Activated B cell treated with CpG ODN at 0.5 μM for 24 hours (primary cell): Measurements from ENCODE around the gene PJA2. TPM values are rescaled to one million over a fixed set of nuclear protein-coding genes. Genes with fewer than 3 reads are reported as not detected.

Experiments used
- ATAC-seq: fragments of 200-7000 bp; cut with Tn5 transposase; one replicate; pipeline ENCODE4 v1.10.0; 2021; ENCODE audit warnings: low read depth, mild to moderate bottlenecking, moderate library complexity
- CTCF ChIA-PET: fragments of 350-600 bp; sonication (Branson Sonifier 250); formaldehyde crosslinking; loops from one replicate; lab custom pipeline; 2021; ENCODE audit warnings: antibody characterized with exemption; lab: Charles Lee
- POLR2A ChIA-PET: fragments of 350-600 bp; sonication (Branson Sonifier 250); formaldehyde crosslinking; loops from one replicate; lab custom pipeline; 2021; ENCODE audit warnings: antibody characterized with exemption; lab: Charles Lee
- DNase-seq: peaks from one replicate; pipeline ENCODE4 v3.0.0; 2022
- H3K27ac Mint-ChIP-seq: one replicate; pipeline ENCODE4 v1.8.0; 2020; ENCODE audit warnings: mixed read lengths
- H3K27me3 Mint-ChIP-seq: one replicate; pipeline ENCODE4 v1.8.0; 2021; ENCODE audit warnings: mixed read lengths
- H3K36me3 Mint-ChIP-seq: one replicate; pipeline ENCODE4 v1.8.0; 2021; ENCODE audit warnings: low read depth, mixed read lengths
- H3K4me1 Mint-ChIP-seq: one replicate; pipeline ENCODE4 v1.8.0; 2021; ENCODE audit warnings: mixed read lengths
- H3K4me3 Mint-ChIP-seq: one replicate; pipeline ENCODE4 v1.8.0; 2020; ENCODE audit warnings: mild to moderate bottlenecking, mixed read lengths
- H3K9me3 Mint-ChIP-seq: one replicate; pipeline ENCODE4 v1.8.0; 2020; ENCODE audit warnings: mixed read lengths
- intact Hi-C: fragments of 100-400 bp; cut with micrococcal nuclease; formaldehyde crosslinking; loops from one replicate; pipeline ENCODE4 v1.15.1; 2024
- total RNA-seq: library from RNA; stranded (reverse); gene quantifications from 2 replicates; pipeline ENCODE4 v1.2.3, GENCODE V29; 2022
- TF ChIP-seq, protein P1 (sequence below): fragments of 200-600 bp; IDR thresholded peaks from one replicate; pipeline ENCODE4 v1.8.0; 2022; ENCODE audit warnings: antibody characterized with exemption, mild to moderate bottlenecking

Gene PJA2
- total RNA-seq, 1 donor from 2014 or later = 58.0 TPM

DNA sequence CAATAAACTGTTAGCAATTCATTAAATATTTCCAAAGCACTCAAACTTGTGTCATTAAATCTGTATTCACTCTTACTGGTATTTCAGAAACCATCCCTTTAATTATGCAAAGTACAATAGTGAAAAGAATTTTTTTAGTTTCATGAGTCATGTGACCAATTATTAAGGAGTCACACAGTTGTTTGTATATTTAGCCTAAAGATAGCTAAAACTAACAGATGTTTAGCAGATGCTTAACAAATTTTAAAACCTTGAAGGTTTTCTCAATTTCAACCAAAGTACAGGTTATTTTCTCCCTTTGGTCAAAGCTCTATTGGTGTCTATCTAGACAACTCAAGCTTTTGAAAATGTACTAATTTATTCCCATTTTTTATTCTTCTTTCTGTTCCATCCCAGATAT, 44.1 kb downstream of the PJA2 start:
- Mint-ChIP-seq H3K9me3 (peaks cover 4% of the 10 kb centered on the region), H3K27me3 (no peaks in the 10 kb centered on the region), H3K4me3 (no peak overlapping the region), H3K36me3 (peaks cover 78% of the 10 kb centered on the region), H3K4me1 (peaks cover 7% of the 10 kb centered on the region), H3K27ac (no peak overlapping the region)
- ATAC-seq (no peak), DNase-seq (no peak)
- intact Hi-C loops = no loop called here
- TF ChIP-seq, protein P1, sequence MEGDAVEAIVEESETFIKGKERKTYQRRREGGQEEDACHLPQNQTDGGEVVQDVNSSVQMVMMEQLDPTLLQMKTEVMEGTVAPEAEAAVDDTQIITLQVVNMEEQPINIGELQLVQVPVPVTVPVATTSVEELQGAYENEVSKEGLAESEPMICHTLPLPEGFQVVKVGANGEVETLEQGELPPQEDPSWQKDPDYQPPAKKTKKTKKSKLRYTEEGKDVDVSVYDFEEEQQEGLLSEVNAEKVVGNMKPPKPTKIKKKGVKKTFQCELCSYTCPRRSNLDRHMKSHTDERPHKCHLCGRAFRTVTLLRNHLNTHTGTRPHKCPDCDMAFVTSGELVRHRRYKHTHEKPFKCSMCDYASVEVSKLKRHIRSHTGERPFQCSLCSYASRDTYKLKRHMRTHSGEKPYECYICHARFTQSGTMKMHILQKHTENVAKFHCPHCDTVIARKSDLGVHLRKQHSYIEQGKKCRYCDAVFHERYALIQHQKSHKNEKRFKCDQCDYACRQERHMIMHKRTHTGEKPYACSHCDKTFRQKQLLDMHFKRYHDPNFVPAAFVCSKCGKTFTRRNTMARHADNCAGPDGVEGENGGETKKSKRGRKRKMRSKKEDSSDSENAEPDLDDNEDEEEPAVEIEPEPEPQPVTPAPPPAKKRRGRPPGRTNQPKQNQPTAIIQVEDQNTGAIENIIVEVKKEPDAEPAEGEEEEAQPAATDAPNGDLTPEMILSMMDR = no peak
- CTCF ChIA-PET = interaction anchor here (1.5 kb wide), 1 partner anchor 39 kb away, joined by 3 read pairs; no protein-coding TSS in a partner anchor
- POLR2A ChIA-PET = no interaction called here

DNA sequence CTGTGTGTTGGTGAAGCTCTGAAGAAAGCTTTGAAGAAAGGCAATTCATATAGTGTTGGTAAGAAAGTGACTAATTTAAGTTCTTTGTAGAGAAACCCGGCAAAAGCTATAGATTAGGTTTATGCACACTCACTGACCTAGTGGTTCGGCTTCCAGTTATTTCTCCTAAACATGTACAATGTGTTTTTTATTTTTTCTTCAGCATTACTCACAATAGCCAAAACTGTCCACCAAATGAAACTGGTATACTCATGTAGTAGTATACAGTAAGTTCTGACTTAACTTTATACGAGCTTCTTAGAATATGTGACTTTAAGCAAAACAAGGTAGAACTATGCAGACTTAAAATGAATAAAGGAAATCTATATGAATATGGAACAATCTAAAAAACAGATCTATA, 44.8 kb downstream of the PJA2 start:
- Mint-ChIP-seq H3K27ac (no peak overlapping the region), H3K4me1 (peaks cover 7% of the 10 kb centered on the region), H3K9me3 (peaks cover 4% of the 10 kb centered on the region), H3K4me3 (no peak overlapping the region), H3K27me3 (no peaks in the 10 kb centered on the region), H3K36me3 (peaks cover 81% of the 10 kb centered on the region)
- ChIA-PET CTCF (no interaction called here), POLR2A (no interaction called here)
- DNase-seq (no peak), ATAC-seq (no peak)
- TF ChIP-seq, protein P1 = no peak
- intact Hi-C loops = no loop called here

DNA sequence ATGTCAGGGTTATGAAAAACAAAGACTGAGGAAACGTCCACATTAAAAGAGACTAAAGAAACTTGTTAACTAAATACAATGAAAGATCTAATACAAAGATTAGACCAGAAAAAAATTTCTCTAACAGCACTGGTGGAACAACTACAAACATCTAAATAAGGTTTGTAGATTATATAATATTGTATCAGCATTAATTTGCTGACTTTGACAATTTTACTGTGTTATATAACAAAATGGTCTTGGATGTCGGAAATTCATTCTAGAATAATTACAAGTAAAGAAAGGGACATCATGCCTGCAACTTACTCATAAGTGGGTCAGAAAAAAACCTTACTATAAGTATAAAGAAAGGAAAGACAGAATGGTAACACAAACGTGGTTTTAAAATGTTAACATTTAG, 50.1 kb downstream of the PJA2 start:
- H3K36me3 Mint-ChIP-seq = peaks cover 81% of the 10 kb centered on the region
- H3K4me1 Mint-ChIP-seq = peaks cover 2% of the 10 kb centered on the region
- H3K27ac Mint-ChIP-seq = no peak overlapping the region
- ChIA-PET POLR2A (no interaction called here), CTCF (no interaction called here)
- TF ChIP-seq, protein P1 = no peak
- ATAC-seq (no peak), DNase-seq (no peak)
- no peak overlapping the region for H3K4me3 Mint-ChIP-seq
- no peaks in the 10 kb centered on the region for H3K27me3 Mint-ChIP-seq
- no peaks in the 10 kb centered on the region for H3K9me3 Mint-ChIP-seq
- intact Hi-C loops = no loop called here

DNA sequence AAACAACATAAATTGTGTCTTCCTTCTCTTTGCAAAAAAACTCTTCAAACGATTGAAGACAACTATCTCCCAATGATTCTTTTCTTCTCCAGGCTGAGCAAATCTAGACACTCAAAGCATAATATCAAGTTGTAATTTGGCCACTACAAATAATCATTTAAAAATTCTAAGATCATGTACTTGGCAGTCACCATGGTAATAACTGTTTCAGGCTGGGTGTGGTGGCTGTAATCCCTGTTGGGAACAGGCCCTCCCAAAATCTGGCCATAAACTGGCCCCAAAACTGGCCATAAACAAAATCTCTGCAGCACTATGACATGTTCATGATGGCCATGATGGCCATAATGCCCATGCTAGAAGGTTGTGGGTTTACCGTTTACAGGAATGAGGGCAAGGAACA, 52.0 kb downstream of the PJA2 start:
- no peaks in the 10 kb centered on the region for H3K27me3 Mint-ChIP-seq
- H3K4me1 Mint-ChIP-seq = peaks cover 2% of the 10 kb centered on the region
- H3K9me3 Mint-ChIP-seq = no peaks in the 10 kb centered on the region
- ChIA-PET CTCF (no interaction called here), POLR2A (no interaction called here)
- intact Hi-C loops = no loop called here
- TF ChIP-seq, protein P1 = no peak
- no peak overlapping the region for H3K27ac Mint-ChIP-seq
- peaks cover 72% of the 10 kb centered on the region for H3K36me3 Mint-ChIP-seq
- H3K4me3 Mint-ChIP-seq = no peak overlapping the region
- no peak for ATAC-seq
- DNase-seq = no peak

DNA sequence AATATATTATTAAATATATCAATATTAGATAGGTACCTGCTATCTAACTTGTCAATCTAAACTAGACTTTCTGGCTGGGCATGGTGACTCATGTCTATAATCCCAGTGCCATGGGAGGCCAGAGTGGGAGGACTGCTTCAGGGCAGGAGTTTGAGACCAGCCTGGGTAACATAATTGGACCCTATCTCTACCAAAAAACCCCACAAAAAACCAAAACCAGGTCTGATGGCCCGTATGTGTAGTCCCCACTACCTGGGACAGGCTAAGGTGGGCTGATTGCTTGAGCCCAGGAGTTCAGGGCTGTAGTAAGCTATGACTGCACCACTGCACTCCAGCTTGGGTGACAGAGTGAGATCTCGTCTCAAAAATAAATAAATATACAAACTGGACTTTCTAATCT, 55.0 kb downstream of the PJA2 start:
- H3K27me3 Mint-ChIP-seq = no peaks in the 10 kb centered on the region
- TF ChIP-seq, protein P1 = no peak
- H3K4me1 Mint-ChIP-seq = no peaks in the 10 kb centered on the region
- intact Hi-C loops = no loop called here
- H3K36me3 Mint-ChIP-seq = peaks cover 62% of the 10 kb centered on the region
- ATAC-seq (no peak), DNase-seq (no peak)
- H3K4me3 Mint-ChIP-seq = no peak overlapping the region
- CTCF ChIA-PET = interaction anchor here (0.6 kb wide), 1 partner anchor 227 kb away, joined by 3 read pairs; no protein-coding TSS in a partner anchor
- no peaks in the 10 kb centered on the region for H3K9me3 Mint-ChIP-seq
- POLR2A ChIA-PET = no interaction called here
- no peak overlapping the region for H3K27ac Mint-ChIP-seq
